ENCODE data around the gene CCL21. TPM values are rescaled to one million over a fixed set of nuclear protein-coding genes. Genes with fewer than 3 reads are reported as not detected.

CCL21 gene
- total RNA-seq, 1 experiment from 2014 or later = not detected

DNA sequence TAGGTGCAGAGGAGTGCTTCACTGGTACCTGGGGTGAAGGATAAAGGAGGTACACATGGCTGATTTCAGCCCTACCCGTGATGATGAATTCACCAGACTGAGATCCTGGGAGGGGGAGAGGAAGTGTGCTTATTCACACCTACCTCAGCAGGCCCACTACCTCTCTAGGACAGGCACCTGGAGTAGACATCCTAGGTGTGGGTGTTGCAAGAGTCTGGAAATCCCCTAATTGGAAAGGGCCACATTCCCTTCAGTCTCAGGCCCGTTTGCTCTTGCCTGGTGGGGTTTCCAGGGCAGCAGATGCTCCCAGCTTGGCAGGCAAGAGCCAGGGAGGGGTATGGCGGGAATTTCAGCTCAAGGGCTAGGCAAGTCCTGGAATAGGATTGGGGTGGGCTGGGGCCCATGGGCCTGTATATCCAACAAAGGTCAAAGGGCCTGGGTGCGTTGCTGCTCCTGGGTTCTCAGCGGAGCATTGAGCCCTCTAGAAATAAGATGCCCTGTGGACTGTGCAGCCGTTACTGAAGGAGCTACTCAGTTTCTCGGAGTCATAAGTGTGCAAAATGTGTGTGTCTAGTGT, 5.8 kb upstream of the CCL21 start:
- no peaks in the 10 kb centered on the region for H3K9me3 ChIP-seq (ENCODE audit: control insufficient read depth, insufficient read depth, low read depth, low read length)

GRCh38 chr9:34714007-34714406, 4.1 kb upstream of the CCL21 start:
- BruUV-seq (replicated peaks) = no TSS peak
- ATAC-seq = no peak
- Histone ChIP-seq H3K4me3 (ENCODE audit: low read depth in 2 of 2, low read length in 2 of 2) (no peak overlapping the region), H3K27me3 (ENCODE audit: control insufficient read depth, insufficient read depth, low read length) (no peaks in the 10 kb centered on the region; the same call in 1 of the 2 replicates), H3K4me1 (ENCODE audit: control insufficient read depth, insufficient read depth, low read length) (no peaks in the 10 kb centered on the region; the same call in 1 of the 2 replicates), H3K27ac (ENCODE audit: low read length) (no peak overlapping the region), H3K9me3 (ENCODE audit: control insufficient read depth, insufficient read depth, low read depth, low read length) (no peaks in the 10 kb centered on the region), H3K36me3 (ENCODE audit: control insufficient read depth, insufficient read depth, low read length) (no peaks in the 10 kb centered on the region)
- intact Hi-C loops (cut with micrococcal nuclease; ENCODE audit: unreplicated experiment) (no loop called here), in situ Hi-C loops (cut with HindIII; ENCODE audit: low pct_unique_long_range_greater_than_20kb, low sequenced_read_pairs) (no loop called here)
- CTCF ChIA-PET = interaction anchor here (0.5 to 1.1 kb wide), 4 partner anchors 12 to 31 kb away, joined by 3 to 10 read pairs (median 4); no protein-coding TSS in a partner anchor
- no peak for DNase-seq (ENCODE audit: low read depth, low spot score)
- POLR2A ChIA-PET = interaction anchor here (0.5 kb wide), 1 partner anchor 21 kb away, joined by 6 read pairs; no protein-coding TSS in a partner anchor
- TF ChIP-seq POLR2AphosphoS5 (IDR thresholded peaks at IDR 0.05; ENCODE audit: low read depth, low read length) (no peak), REST (IDR thresholded peaks at IDR 0.05; ENCODE audit: insufficient read depth in 1 of 2, low read depth in 2 of 2, low read length in 1 of 2) (no peak), TCF7L2 (IDR thresholded peaks at IDR 0.05; ENCODE audit: low read depth, low read length) (no peak), SIN3A (IDR thresholded peaks at IDR 0.05; ENCODE audit: borderline replicate concordance, insufficient read depth, low read depth, low read length) (no peak)
- TF ChIP-seq, protein P1, sequence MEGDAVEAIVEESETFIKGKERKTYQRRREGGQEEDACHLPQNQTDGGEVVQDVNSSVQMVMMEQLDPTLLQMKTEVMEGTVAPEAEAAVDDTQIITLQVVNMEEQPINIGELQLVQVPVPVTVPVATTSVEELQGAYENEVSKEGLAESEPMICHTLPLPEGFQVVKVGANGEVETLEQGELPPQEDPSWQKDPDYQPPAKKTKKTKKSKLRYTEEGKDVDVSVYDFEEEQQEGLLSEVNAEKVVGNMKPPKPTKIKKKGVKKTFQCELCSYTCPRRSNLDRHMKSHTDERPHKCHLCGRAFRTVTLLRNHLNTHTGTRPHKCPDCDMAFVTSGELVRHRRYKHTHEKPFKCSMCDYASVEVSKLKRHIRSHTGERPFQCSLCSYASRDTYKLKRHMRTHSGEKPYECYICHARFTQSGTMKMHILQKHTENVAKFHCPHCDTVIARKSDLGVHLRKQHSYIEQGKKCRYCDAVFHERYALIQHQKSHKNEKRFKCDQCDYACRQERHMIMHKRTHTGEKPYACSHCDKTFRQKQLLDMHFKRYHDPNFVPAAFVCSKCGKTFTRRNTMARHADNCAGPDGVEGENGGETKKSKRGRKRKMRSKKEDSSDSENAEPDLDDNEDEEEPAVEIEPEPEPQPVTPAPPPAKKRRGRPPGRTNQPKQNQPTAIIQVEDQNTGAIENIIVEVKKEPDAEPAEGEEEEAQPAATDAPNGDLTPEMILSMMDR (IDR thresholded peaks at IDR 0.05) = no peak

More for the DNA sequence above, 5.8 kb upstream of the CCL21 start:
- POLR2A ChIA-PET = no interaction called here
- no TSS peak for BruUV-seq (replicated peaks)
- intact Hi-C loops (cut with micrococcal nuclease; ENCODE audit: unreplicated experiment) = no loop called here
- in situ Hi-C loops (cut with HindIII; ENCODE audit: low pct_unique_long_range_greater_than_20kb, low sequenced_read_pairs) = no loop called here
- Histone ChIP-seq H3K36me3 (ENCODE audit: control insufficient read depth, insufficient read depth, low read length) (no peaks in the 10 kb centered on the region), H3K27ac (ENCODE audit: low read length) (no peak overlapping the region), H3K27me3 (ENCODE audit: control insufficient read depth, insufficient read depth, low read length) (no peaks in the 10 kb centered on the region; the same call in 1 of the 2 replicates), H3K4me3 (ENCODE audit: low read depth in 2 of 2, low read length in 2 of 2) (no peak overlapping the region), H3K4me1 (ENCODE audit: control insufficient read depth, insufficient read depth, low read length) (no peaks in the 10 kb centered on the region; the same call in 1 of the 2 replicates)
- no peak for DNase-seq (ENCODE audit: low read depth, low spot score)
- CTCF ChIA-PET = interaction anchor here (1.0 kb wide), 1 partner anchor 13 kb away, joined by 7 read pairs; no protein-coding TSS in a partner anchor
- TF ChIP-seq SIN3A (IDR thresholded peaks at IDR 0.05; ENCODE audit: borderline replicate concordance, insufficient read depth, low read depth, low read length) (no peak), TCF7L2 (IDR thresholded peaks at IDR 0.05; ENCODE audit: low read depth, low read length) (no peak), REST (IDR thresholded peaks at IDR 0.05; ENCODE audit: insufficient read depth in 1 of 2, low read depth in 2 of 2, low read length in 1 of 2) (no peak), POLR2AphosphoS5 (IDR thresholded peaks at IDR 0.05; ENCODE audit: low read depth, low read length) (no peak)
- TF ChIP-seq, protein P1 (IDR thresholded peaks at IDR 0.05) = no peak
- no peak for ATAC-seq
